Fibroblast of lung (primary cell): ENCODE results near the gene PSMG3.

Source experiments
- CTCF ChIP-seq, 2 donors: IDR thresholded peaks in 1 of 2; conservative IDR thresholded peaks in 1 of 2; 1 replicate in 1 of 2; 2 replicates in 1 of 2; pipeline ENCODE4 v1.5.1; 2011 to 2012; ENCODE audit warnings: low read length in 2 of 2, control low read depth in 1 of 2, inconsistent platforms in 1 of 2, low read depth in 1 of 2, mild to moderate bottlenecking in 1 of 2
- EZH2 ChIP-seq: IDR thresholded peaks from 2 replicates; pipeline ENCODE4 v1.5.1; 2012; ENCODE audit warnings: low read length, control low read depth, mild to moderate bottlenecking; ENCODE audit errors: missing control alignments

GRCh38 chr7:1595636-1596035, 25.8 kb upstream of the PSMG3 start:
- TF ChIP-seq CTCF (conservative IDR thresholded peaks at IDR 0.05 in 1 of 2, IDR thresholded peaks at IDR 0.05 in 1 of 2; ENCODE audit: low read depth in 1 of 2, low read length in 2 of 2) (no peak), EZH2 (no peak)
